GM18517 (cell line): ENCODE data around the gene ADAM23.

ENCODE experiments used
- ATAC-seq: cut with Tn5 transposase; IDR thresholded peaks from one replicate; pipeline ENCODE4 v1.9.1; 2021; ENCODE audit warnings: mild to moderate bottlenecking, moderate library complexity; ENCODE audit not compliant: unreplicated experiment

Gene ADAM23

GRCh38 chr2:206627632-206628031 is 184.3 kb downstream of the ADAM23 start:
- no peak for ATAC-seq

- ATAC-seq = no peak
Measured at GRCh38 chr2:206631340-206631739, 188.0 kb downstream of the ADAM23 start.

GRCh38 chr2:206635015-206635414 is 191.7 kb downstream of the ADAM23 start:
- ATAC-seq = no peak

GRCh38 chr2:206639636-206640035 is 196.3 kb downstream of the ADAM23 start:
- ATAC-seq = no peak

- ATAC-seq = no peak
Measured at GRCh38 chr2:206641226-206641625, 197.9 kb downstream of the ADAM23 start.

GRCh38 chr2:206642075-206643025 is 199.0 kb downstream of the ADAM23 start, which contains the start of gene FAM237A:
TSS of gene FAM237A (plus strand) at chr2:206642487. CDS start at chr2:206644237, 1,750 bp downstream.
- no peak for ATAC-seq

- ATAC-seq = no peak
Measured at GRCh38 chr2:206647985-206648384, 204.7 kb downstream of the ADAM23 start.

GRCh38 chr2:206657087-206657486 is 213.8 kb downstream of the ADAM23 start:
- no peak for ATAC-seq

- no peak for ATAC-seq
Measured at GRCh38 chr2:206665251-206665650, 221.9 kb downstream of the ADAM23 start.
